ENCODE results near the gene HECA. TPM values are rescaled to one million over a fixed set of nuclear protein-coding genes. Genes with fewer than 3 reads are reported as not detected.
A peak's percentile ranks its signal among the peaks of the same experiment; 100 is the strongest.

HECA gene
- total RNA-seq, 1 experiment from 2014 or later = 14.3 TPM

- CTCF ChIA-PET = interaction anchor here (0.8 to 1.5 kb wide), 3 partner anchors 27 to 239 kb away, joined by 3 read pairs; no protein-coding TSS in a partner anchor
- Histone ChIP-seq H3K36me3 (ENCODE audit: insufficient read depth, low read length, poor library complexity, severe bottlenecking) (no peaks in the 10 kb centered on the region), H3K4me3 (ENCODE audit: low read depth, low read length, poor library complexity, severe bottlenecking) (no peak overlapping the region), H3K4me1 (ENCODE audit: insufficient read depth, low read length, poor library complexity, severe bottlenecking) (peaks cover 10% of the 10 kb centered on the region), H3K27ac (ENCODE audit: low read depth, low read length, poor library complexity, severe bottlenecking) (no peak overlapping the region), H3K9me3 (ENCODE audit: low read depth, low read length, poor library complexity, severe bottlenecking) (no peaks in the 10 kb centered on the region), H3K27me3 (replicated peaks; ENCODE audit: insufficient read depth, low read depth, low read length, poor library complexity) (no peaks in the 10 kb centered on the region)
- DNase-seq (ENCODE audit: low spot score) = peak; percentile 83
- no TSS peak for BruUV-seq (replicated peaks)
- intact Hi-C loops (cut with micrococcal nuclease; ENCODE audit: unreplicated experiment) = loop anchor here (1.0 kb wide), 1 partner anchor 240 kb away; no protein-coding TSS in a partner anchor
- POLR2A ChIA-PET (ENCODE audit: low non-redundant PET) = no interaction called here
- no peak for TF ChIP-seq EZH2 (IDR thresholded peaks at IDR 0.05; ENCODE audit: borderline replicate concordance, low read depth, low read length, poor library complexity, severe bottlenecking)
- TF ChIP-seq CTCF (conservative IDR thresholded peaks at IDR 0.05; ENCODE audit: low read depth, low read length) = peak; percentile 74
These were observed 9.8 kb upstream of the HECA start for GRCh38 chr6:139124887-139125672.

- DNase-seq (ENCODE audit: low spot score) = no peak
- Histone ChIP-seq H3K27ac (ENCODE audit: low read depth, low read length, poor library complexity, severe bottlenecking) (no peak overlapping the region), H3K9me3 (ENCODE audit: low read depth, low read length, poor library complexity, severe bottlenecking) (no peaks in the 10 kb centered on the region), H3K4me3 (ENCODE audit: low read depth, low read length, poor library complexity, severe bottlenecking) (no peak overlapping the region), H3K36me3 (ENCODE audit: insufficient read depth, low read length, poor library complexity, severe bottlenecking) (no peaks in the 10 kb centered on the region), H3K4me1 (ENCODE audit: insufficient read depth, low read length, poor library complexity, severe bottlenecking) (peaks cover 10% of the 10 kb centered on the region), H3K27me3 (replicated peaks; ENCODE audit: insufficient read depth, low read depth, low read length, poor library complexity) (no peaks in the 10 kb centered on the region)
- TF ChIP-seq EZH2 (IDR thresholded peaks at IDR 0.05; ENCODE audit: borderline replicate concordance, low read depth, low read length, poor library complexity, severe bottlenecking) (no peak), CTCF (conservative IDR thresholded peaks at IDR 0.05; ENCODE audit: low read depth, low read length) (no peak)
- CTCF ChIA-PET = interaction anchor here (0.6 kb wide), 1 partner anchor 238 kb away, joined by 3 read pairs; no protein-coding TSS in a partner anchor
- intact Hi-C loops (cut with micrococcal nuclease; ENCODE audit: unreplicated experiment) = no loop called here
- no TSS peak for BruUV-seq (replicated peaks)
- POLR2A ChIA-PET (ENCODE audit: low non-redundant PET) = no interaction called here
These were observed 8.6 kb upstream of the HECA start for GRCh38 chr6:139126255-139126654.

GRCh38 chr6:139126931-139127330 is 7.9 kb upstream of the HECA start:
- TF ChIP-seq CTCF (conservative IDR thresholded peaks at IDR 0.05; ENCODE audit: low read depth, low read length) = no peak
- H3K9me3 ChIP-seq (ENCODE audit: low read depth, low read length, poor library complexity, severe bottlenecking) = no peaks in the 10 kb centered on the region
- ChIA-PET POLR2A (ENCODE audit: low non-redundant PET) (no interaction called here), CTCF (no interaction called here)
- no peaks in the 10 kb centered on the region for H3K36me3 ChIP-seq (ENCODE audit: insufficient read depth, low read length, poor library complexity, severe bottlenecking)
- no TSS peak for BruUV-seq (replicated peaks)
- no peak overlapping the region for H3K4me3 ChIP-seq (ENCODE audit: low read depth, low read length, poor library complexity, severe bottlenecking)
- intact Hi-C loops (cut with micrococcal nuclease; ENCODE audit: unreplicated experiment) = no loop called here
- peaks cover 10% of the 10 kb centered on the region for H3K4me1 ChIP-seq (ENCODE audit: insufficient read depth, low read length, poor library complexity, severe bottlenecking)
- no peak for DNase-seq (ENCODE audit: low spot score)
- H3K27me3 ChIP-seq (replicated peaks; ENCODE audit: insufficient read depth, low read depth, low read length, poor library complexity) = no peaks in the 10 kb centered on the region
- no peak overlapping the region for H3K27ac ChIP-seq (ENCODE audit: low read depth, low read length, poor library complexity, severe bottlenecking)

Measured in A673 (cell line).